IPS-15b (cell line): ENCODE results near the gene NPTX1.

Experiments used
- H3K27me3 ChIP-seq: one replicate; pipeline ENCODE4 v1.6.1; 2013; ENCODE audit warnings: low read length; ENCODE audit not compliant: control insufficient read depth, insufficient read depth
- H3K36me3 ChIP-seq: one replicate; pipeline ENCODE4 v1.6.1; 2013; ENCODE audit warnings: low read length; ENCODE audit not compliant: control insufficient read depth, insufficient read depth
- H3K4me1 ChIP-seq: one replicate; pipeline ENCODE4 v1.6.1; 2013; ENCODE audit warnings: mild to moderate bottlenecking, low read length; ENCODE audit not compliant: control insufficient read depth, insufficient read depth
- H3K4me3 ChIP-seq: one replicate; pipeline ENCODE4 v1.5.1; 2013; ENCODE audit warnings: low read depth, low read length
- H3K9ac ChIP-seq: one replicate; pipeline ENCODE4 v1.6.1; 2013; ENCODE audit warnings: low read depth, mild to moderate bottlenecking, low read length
- H3K9me3 ChIP-seq: one replicate; pipeline ENCODE4 v1.6.1; 2013; ENCODE audit warnings: mild to moderate bottlenecking, low read length; ENCODE audit not compliant: control insufficient read depth, insufficient read depth

The NPTX1 gene

DNA sequence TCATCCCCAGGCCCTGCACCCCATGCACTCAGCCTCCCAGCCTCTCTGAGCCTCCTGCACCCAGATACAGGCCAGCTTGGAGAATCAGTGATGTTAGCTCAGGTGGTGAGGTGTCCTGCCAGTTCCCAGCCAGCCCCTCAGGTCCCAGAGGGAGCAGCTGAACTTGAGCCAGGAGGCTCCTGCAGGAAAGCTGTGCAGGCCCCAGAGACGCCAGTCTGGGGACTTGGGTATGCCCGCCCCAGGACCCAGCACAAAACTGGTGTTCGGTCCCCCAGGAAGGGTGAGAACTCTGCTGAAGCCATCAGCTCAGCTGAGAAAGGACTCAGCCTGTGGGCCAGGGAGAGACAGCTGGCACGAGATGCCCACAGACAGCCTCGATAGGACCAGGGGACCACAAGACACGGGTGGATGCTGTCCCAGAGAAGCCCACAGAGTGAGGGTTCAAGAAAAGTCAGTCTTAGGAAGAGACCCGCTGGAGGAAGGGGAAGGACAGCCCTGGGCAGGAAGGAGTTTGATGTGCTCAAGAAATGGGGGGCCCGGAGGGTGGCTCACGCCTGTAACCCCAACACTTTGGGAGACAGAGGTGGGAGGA, 50.5 kb downstream of the NPTX1 start:
- H3K27me3 ChIP-seq, result no peaks in the 10 kb centered on the region
- H3K4me3 ChIP-seq, result no peak overlapping the region
- H3K9me3 ChIP-seq, result no peaks in the 10 kb centered on the region
- no peak overlapping the region for H3K9ac ChIP-seq
- no peaks in the 10 kb centered on the region for H3K4me1 ChIP-seq
- no peaks in the 10 kb centered on the region for H3K36me3 ChIP-seq

DNA sequence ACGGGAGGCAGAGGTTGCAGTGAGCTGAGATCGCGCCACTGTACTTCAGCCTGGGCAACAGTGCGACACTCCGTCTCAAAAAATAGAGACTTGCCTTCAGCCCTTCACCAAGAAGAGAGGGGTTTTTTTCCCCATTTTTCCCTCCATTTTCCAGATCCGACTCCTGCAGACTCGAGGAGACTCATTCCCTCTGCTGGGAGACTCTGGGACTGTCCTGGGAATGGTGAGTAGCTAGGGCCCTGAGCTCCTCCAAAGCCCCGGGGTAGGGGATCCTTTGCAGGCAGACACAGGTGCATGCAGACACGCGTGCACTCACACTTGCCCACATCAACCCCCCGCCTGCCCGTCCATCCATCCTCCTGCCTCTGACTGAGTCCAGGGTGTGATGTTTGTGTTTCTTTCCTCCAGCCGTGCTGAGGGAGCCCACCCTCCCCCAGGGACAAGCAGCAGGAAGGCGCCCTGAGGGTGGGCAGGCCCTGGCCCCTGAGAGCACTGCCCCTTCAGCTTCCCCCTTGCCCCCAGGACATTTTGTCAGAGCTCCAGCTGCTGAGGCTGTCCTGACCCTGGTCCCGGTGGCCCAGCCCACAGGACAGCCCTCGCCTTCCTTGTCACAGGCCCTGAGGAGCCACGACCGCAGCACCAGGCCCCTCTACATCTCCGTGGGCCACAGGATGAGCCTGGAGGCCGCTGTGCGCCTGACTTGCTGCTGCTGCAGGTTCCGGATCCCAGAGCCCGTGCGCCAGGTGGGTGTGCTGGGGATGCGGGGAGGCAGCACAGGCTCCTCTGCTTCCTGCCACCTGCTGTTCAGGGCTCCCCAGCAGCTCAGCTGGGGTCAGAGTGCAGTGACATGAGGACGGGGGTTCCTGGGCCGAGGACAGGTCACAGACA, 51.3 kb downstream of the NPTX1 start:
- H3K36me3 ChIP-seq, result no peaks in the 10 kb centered on the region
- H3K9me3 ChIP-seq, result no peaks in the 10 kb centered on the region
- H3K4me3 ChIP-seq, result no peak overlapping the region
- no peaks in the 10 kb centered on the region for H3K4me1 ChIP-seq
- H3K27me3 ChIP-seq, result no peaks in the 10 kb centered on the region
- no peak overlapping the region for H3K9ac ChIP-seq

DNA sequence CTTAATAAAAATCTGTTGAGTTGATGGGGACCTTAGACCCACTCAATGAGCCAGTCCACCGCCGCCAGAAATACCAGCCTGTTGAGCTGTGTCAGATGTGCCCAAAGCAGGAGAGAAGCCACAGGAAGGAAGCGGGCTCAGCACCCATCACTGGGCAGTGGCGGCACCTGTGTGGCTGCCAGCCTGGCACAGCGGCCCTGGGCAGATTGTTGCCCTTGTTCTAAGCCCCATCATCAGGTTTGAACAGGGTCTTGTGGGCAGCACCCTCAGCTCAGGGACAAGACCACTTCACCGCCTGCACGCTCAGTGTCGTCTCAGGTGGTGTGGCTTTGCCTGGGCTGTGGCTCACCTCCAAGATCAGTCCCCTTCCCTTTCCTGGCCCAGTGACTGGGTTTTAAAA, 52.1 kb downstream of the NPTX1 start:
- Histone ChIP-seq H3K9me3 (no peaks in the 10 kb centered on the region), H3K36me3 (no peaks in the 10 kb centered on the region), H3K4me1 (no peaks in the 10 kb centered on the region), H3K27me3 (no peaks in the 10 kb centered on the region), H3K9ac (no peak overlapping the region), H3K4me3 (no peak overlapping the region)

DNA sequence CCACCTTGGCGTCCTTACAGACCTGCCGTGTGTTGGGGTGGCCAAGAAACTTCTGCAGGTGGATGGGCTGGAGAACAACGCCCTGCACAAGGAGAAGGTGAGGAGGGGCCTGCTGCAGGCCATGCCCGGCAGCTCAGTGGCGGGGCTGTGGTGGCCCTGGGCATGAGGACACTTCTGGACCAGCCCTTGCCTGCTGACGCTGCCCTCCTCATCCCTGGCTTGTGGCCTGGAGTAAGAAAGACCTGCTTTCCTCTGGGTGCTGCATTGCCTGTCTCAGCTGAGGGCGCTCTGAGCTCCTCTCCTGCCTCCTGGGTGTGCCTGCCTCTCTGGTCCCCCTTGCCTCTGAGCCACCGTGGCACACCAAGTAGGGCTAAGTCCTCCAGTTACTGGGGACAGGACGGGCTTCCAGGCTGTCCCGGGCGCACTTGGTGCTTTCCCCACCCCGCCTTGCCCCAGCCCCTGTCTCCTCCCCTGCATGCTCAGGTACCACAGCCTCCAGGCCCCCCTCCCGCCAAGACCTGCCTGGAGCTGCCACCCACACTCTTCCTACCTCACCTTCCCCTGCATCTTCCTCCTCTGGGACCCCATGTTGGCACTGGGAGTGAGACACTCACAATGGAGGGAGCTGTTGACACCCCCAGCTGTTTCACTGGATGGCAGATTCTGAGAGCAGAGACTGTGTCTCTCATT, 52.7 kb downstream of the NPTX1 start:
- Histone ChIP-seq H3K4me1 (no peaks in the 10 kb centered on the region), H3K9me3 (no peaks in the 10 kb centered on the region)

DNA sequence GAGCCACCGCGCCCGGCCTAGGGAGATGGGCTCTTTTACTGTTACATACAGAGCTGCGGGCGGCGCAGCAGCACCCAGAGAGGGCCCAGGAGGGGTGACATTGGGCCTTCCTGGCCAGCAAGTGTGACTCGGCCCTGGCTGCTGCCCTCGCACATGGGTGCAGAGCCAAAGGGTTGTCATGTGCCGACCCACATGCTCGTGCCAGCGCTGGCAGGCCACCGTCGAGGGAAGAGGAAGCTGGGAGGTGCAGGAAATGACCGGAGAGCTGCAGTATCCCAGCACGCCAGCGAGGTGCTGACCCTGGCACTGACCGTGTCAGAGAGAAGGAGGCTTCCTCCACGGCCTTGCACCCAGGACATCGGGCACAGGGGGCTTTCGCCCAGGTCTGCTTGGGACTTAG, 53.4 kb downstream of the NPTX1 start:
- H3K36me3 ChIP-seq, result no peaks in the 10 kb centered on the region
- H3K9me3 ChIP-seq, result no peaks in the 10 kb centered on the region
- no peak overlapping the region for H3K4me3 ChIP-seq
- H3K27me3 ChIP-seq, result no peaks in the 10 kb centered on the region
- no peak overlapping the region for H3K9ac ChIP-seq
- H3K4me1 ChIP-seq, result no peaks in the 10 kb centered on the region

More for the DNA sequence above, 52.7 kb downstream of the NPTX1 start:
- H3K4me3 ChIP-seq, result no peak overlapping the region
- H3K9ac ChIP-seq, result no peak overlapping the region
- no peaks in the 10 kb centered on the region for H3K27me3 ChIP-seq
- no peaks in the 10 kb centered on the region for H3K36me3 ChIP-seq

DNA sequence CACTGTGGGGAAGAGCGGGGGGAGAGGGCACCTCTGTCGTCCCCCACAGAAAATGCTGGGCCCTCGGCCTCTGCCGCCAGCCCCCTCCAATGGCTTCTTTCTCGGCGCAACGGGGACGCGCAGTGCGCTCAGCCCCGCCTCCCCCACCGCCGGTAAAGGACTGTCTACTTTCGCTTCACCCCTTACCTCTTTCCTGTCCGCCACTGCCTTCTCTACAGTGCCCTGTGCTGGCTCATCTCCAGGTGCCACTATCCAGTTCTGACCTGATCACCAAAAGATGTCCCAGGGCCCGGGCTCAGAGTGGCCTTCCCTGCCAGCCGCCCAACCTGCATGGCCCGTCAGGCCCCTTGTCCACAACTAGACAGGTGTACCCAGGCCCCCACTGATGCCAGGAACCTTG, 54.1 kb downstream of the NPTX1 start:
- Histone ChIP-seq H3K27me3 (no peaks in the 10 kb centered on the region), H3K9ac (no peak overlapping the region), H3K9me3 (no peaks in the 10 kb centered on the region), H3K36me3 (no peaks in the 10 kb centered on the region), H3K4me1 (no peaks in the 10 kb centered on the region), H3K4me3 (no peak overlapping the region)

DNA sequence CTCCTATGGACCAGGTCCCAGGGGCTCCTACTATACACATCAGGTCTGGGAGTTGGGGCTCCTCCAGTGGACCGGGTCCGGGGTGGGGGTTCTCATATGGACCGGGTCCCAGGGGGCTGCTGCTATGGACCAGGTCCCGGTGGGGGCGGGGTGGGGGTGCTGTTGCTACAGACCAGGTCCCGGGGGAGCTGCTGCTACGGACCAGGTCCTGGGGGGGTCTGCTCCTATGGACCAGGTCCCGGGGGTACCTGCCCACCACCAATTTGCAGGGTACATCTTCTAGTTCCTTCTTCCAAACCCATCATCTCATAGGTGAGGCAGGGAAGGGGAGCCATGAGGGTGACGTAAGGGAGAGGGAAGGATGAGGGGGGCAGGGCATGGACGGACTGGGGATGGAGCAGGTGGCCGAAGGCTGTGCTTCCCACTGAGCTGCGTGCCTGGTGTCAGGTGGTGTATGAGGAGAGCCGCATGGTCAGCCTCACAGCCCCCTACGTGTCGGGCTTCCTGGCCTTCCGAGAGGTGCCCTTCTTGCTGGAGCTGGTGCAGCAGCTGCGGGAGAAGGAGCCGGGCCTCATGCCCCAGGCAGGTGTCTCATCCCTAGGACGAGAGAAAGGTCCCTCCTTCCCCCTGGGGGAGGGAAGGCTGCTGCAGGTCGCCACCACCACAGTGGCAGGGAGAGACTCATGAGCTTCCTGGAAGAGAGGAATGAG, 54.9 kb downstream of the NPTX1 start:
- Histone ChIP-seq H3K4me1 (no peaks in the 10 kb centered on the region), H3K27me3 (no peaks in the 10 kb centered on the region), H3K36me3 (no peaks in the 10 kb centered on the region), H3K4me3 (no peak overlapping the region), H3K9me3 (no peaks in the 10 kb centered on the region), H3K9ac (no peak overlapping the region)

DNA sequence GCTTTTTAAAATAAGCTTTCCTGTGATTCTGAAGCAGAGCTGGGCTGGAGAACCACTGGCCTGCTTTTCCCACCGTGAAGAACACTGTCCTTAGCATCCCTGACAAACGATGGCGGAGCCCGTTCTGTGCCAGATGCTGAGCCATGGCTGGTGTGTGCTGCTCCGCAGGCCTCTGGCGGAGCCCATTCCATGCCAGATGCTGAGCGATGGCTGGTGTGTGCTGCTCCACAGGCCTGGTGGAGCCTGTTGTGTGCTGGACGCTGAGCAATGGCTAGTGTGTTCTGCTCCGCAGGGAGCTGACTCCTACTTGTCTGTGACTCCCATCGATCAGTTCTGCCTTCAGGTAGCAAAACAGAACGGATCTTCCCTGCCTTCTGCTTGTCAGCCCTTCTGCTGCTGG, 57.2 kb downstream of the NPTX1 start:
- H3K36me3 ChIP-seq, result no peaks in the 10 kb centered on the region
- no peak overlapping the region for H3K9ac ChIP-seq
- H3K27me3 ChIP-seq, result peaks cover 2% of the 10 kb centered on the region
- no peak overlapping the region for H3K4me3 ChIP-seq
- no peaks in the 10 kb centered on the region for H3K9me3 ChIP-seq
- no peaks in the 10 kb centered on the region for H3K4me1 ChIP-seq

DNA sequence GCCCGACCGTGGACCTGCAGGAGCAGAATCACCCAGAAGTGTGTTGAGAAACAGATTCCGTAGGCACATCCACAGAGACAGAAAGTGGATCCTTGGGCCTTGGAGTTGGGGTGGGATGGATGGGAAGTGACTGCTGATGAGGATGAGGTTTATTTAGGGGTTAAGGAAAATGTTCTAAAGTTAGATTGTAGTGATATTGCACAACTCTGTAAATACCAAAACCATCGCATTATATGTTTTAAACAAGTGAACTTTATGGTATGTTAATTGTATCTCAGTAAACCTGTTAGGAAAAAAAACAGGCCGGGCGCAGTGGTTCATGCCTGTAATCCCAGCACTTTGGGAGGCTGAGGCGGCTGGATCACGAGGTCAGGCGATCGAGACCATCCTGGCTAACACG, 57.8 kb downstream of the NPTX1 start:
- H3K9ac ChIP-seq, result no peak overlapping the region
- H3K27me3 ChIP-seq, result peaks cover 9% of the 10 kb centered on the region
- no peaks in the 10 kb centered on the region for H3K9me3 ChIP-seq
- no peak overlapping the region for H3K4me3 ChIP-seq
- H3K4me1 ChIP-seq, result no peaks in the 10 kb centered on the region
- H3K36me3 ChIP-seq, result no peaks in the 10 kb centered on the region
